NCI-H524 (cell line): ENCODE data around the gene GREB1.
A peak's percentile ranks its signal among the peaks of the same experiment; 100 is the strongest.

ENCODE experiments used
- DNase-seq, 2 experiments: peaks; one replicate each; lab custom pipeline; 2025; lab: John Stamatoyannopoulos, UW

Gene GREB1

GRCh38 chr2:11533278-11534070, at the start of gene GREB1:
Gene GREB1 (plus strand): TSS chr2:11534045. CDS start chr2:11556615, 22,570 bp downstream.
- DNase-seq = no peak

- no peak for DNase-seq
Measured at GRCh38 chr2:11488809-11489208, 45.0 kb upstream of the GREB1 start.

DNA sequence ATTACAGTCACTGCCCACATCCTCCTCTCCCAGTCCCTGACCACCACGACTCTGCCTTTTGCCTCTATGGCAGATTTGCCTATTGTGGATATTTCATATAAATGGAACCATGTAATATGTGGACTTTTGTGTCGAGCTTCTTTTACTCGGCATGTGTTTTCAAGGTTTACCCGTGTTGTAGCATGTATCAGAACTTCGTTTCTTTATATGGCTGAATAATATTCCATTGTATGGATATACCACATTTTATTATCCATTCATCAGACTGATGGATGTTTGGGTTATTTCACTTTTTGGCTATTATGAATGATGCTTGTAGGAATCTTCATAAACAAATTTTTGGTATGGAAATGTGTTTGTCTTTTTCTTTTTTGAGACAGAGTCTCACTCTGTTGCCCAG, 43.7 kb upstream of the GREB1 start:
- DNase-seq = no peak

DNA sequence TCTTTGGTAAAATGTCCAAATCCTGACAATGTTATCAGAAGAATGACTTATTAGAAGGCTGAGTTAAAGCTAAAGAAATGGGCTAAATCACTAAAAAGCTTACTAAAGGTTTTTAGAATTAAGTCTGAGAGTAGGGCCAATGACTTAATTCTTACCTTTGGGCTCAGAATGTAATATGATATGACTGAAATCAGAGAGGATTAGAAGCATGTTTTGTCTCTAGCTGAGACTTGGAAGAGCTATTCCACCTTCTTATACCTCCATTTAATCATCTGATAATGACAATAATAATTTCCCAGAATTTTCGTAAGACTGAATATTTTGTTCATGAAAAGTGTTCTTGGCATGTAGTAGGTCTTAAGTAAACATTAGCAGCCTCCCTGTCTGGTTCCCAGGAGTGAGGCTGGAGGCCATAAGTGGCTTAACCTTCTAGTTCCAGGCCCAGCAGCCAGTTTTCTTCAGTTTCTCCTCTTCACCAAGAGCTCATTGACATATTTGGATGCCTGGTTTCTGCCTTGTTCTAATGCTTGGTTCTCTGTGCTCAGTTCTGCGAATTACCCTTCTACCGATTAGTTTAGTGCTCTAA, 42.4 kb upstream of the GREB1 start:
- DNase-seq = peak in 1 of 2 experiments; percentile 64

GRCh38 chr2:11492244-11492643, 41.6 kb upstream of the GREB1 start:
- DNase-seq = no peak

GRCh38 chr2:11492720-11493119, 41.1 kb upstream of the GREB1 start:
- DNase-seq = no peak

DNA sequence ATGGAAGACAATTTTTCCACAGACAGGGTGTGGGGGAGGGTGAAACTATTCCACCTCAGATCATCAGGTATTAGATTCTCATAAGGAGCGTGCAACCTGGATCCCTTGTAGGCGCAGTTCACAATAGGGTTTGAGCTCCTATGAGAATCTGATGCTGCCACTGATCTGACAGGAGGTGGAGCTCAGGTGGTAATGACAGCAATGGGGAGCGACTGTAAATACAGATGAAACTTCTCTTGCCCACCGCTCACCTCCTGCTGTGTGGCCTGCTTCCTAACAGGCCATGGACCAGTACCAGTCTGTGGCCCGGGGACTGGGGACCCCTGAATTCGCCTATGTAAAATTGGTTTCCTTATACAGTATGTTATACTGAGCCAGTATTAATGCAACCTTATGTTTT, 40.6 kb upstream of the GREB1 start:
- DNase-seq = no peak

DNA sequence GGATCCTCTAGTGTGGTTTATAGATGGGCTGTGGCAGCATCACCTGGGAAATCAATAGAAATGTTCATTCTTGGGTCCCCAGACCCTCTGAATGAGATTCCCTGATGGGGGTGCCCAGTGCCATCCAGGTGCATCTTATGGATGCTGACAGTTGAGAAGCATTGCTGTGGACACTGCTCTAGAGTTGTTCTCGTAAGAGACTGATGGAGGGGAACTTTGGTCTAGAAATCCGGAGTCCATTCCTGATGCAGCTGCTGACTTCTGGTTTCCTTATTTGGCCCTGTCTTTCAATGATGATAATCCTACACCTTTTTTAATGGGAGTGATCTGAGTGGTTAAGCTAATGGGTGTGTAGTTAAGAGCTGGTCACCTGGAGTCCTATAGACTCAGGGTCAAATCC, 39.5 kb upstream of the GREB1 start:
- DNase-seq = no peak

- peak; percentile 82 to 85 for DNase-seq
Measured at GRCh38 chr2:11495844-11496681, 37.8 kb upstream of the GREB1 start.

- DNase-seq = no peak
Measured at GRCh38 chr2:11498543-11499034, 35.3 kb upstream of the GREB1 start.

DNA sequence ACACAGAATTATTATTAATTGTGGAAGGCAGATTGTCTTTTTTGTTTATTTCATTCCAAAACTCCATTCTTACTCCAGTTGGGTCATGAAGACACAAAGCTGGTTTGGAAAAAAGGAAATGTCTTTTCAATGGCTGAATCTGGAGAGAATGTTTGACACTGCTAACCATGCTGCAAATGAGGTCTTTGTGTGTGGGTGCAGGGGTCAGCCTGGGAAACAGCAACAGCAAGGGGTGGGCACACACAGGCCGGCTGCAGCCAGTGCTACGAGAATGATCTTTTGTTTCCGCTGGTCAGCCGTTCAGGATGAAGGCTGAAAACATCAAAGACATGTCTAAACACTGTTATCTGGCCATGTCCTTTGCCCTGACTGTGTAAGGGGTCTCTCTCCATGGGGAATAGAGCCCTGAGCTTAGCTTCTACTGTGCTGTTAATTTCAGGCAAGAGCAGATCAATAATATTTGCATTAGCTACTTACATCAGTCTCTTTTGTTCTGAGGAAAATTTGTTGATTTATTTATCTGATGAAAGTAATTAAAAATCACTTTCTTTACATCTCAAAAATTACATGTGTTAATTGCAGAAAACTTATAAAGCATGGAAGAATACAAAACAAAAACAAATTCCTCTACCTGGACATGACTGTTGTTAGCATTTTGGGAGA, 34.6 kb upstream of the GREB1 start:
- DNase-seq = no peak

- DNase-seq = no peak
Measured at GRCh38 chr2:11500702-11501303, 33.0 kb upstream of the GREB1 start.

DNA sequence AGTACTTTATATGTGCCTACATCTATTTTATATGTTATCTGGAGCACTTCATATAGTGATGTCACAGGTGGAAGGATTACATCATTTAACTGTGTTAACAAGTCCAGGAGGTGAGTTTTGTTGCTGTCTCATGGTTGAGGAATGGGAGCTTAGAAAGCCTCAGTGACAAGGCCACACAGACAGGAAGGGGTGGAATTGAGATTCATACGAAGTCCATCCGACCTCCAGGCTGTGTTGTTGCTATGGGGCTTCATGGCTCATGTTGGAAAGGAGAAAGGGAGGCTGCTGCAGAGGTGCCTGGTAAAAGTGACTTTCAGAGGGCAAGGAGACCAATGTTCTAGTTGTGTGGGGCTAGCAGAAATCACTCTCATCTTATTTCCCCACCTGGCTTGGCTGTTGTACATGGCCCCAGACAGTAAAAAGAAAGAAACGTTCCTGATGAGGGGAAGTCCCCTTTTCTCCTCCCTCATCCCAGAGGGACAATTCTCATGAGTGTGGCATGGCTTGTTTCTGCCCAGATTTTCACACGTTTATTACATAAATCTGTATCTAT, 31.0 kb upstream of the GREB1 start:
- no peak for DNase-seq

GRCh38 chr2:11503354-11503927, 30.4 kb upstream of the GREB1 start:
- no peak for DNase-seq

DNA sequence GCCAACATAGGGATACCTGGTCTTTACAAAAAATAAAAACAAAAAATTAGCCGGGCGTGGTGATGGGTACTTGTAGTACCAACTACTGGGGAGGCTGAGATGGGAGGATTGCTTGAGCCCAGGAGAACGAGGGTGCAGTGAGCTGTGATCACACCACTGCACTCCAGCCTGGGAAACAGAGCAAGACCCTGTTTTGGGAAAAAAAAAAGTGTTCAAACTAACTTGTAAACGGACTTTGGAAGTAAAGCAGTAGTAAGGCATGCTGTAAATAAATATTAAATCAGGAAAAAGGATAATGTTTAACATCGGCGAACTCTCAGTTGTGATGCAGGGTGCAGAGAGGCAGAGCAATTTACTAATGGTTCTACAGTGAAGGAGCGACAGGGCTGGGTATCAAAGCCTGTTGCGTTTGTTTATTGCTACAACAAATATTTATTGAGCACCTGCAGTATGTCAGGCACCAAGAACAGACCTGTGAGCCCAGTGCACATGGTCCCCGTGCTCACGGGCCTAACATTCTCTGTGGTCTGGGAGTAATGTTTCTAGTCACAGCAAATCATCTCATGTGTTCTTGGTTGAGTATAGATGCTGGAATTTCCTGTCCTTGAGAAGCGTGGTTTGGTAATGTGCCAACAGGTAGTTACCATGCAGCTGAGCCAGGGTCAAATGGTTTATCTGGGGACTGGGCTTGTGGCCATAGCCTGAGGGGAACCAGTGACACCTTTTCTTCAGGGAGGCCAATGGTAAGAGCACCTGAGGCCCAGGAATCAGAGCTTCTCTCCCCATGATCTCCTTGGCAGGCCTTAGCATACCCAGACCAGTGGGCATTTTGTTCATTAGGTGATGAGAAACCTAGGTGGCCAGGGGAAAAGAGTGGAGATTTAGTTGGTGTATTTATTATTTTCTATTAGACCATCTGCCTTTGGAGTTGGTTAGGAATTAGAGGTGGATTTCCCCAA, 27.9 kb upstream of the GREB1 start:
- DNase-seq = no peak

GRCh38 chr2:11506611-11506969, 27.3 kb upstream of the GREB1 start:
- no peak for DNase-seq

GRCh38 chr2:11507517-11507916, 26.3 kb upstream of the GREB1 start:
- no peak for DNase-seq

DNA sequence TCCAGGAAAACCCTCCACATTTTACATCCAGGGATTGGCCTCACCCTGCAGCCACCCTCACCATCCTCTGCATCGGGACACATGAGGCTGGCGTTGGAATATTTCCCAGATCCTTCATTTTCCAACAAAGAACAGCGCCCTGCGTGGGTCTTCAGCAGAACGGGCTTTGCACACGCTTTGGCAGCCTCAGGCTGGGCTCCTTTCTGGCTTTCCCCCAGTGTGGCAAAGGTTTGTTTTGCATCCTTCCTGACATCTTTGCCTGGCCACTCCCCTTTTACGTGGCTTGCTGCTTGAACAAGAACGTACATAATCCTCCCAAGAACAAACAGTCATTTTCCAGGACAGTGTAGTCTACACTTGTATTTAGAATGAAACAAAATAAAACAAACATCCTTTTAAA, 25.6 kb upstream of the GREB1 start:
- no peak for DNase-seq

GRCh38 chr2:11509657-11510360, 24.0 kb upstream of the GREB1 start:
- DNase-seq = no peak
